NCI-H526 treated with DMSO at 0.1 percent for 48 hours (cell line): ENCODE data around the gene KCNC4.
A peak's percentile ranks its signal among the peaks of the same experiment; 100 is the strongest.

ENCODE experiments used
- DNase-seq: peaks from one replicate; lab custom pipeline; 2025; lab: John Stamatoyannopoulos, UW

The KCNC4 gene

GRCh38 chr1:110209715-110210603, at the start of gene KCNC4:
Gene KCNC4 (plus strand): TSS chr1:110210314. CDS start chr1:110211500, 1,186 bp downstream.
- DNase-seq: peak; percentile 84

DNA sequence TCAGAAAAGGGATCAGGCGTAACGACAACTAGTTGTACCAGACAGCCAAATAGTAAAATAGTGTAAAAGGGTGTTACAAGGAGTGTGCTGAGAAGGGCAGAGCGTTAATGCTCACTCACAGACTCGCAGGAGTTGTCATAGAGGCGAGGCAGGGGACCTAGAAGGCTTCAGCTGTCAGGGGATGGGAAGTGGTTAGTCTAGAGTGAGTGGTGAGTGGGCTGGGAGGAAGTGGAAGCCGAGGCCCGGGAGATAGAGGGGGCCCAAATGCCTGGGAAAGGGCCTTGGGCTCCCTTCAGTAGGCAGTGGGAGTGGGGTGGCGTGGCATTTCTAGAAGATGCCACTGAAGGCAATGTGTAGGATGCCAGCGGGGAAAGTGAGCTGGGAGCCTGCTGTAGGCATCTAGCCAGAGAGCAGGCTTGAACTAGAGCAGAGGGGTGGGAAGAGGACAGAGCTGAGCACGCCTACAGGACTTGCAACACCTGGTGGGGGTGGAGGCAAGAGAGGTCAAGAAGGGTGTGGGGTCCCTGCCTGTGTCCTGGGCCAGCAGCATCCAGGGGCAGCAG, 49.5 kb upstream of the KCNC4 start:
- no peak for DNase-seq

DNA sequence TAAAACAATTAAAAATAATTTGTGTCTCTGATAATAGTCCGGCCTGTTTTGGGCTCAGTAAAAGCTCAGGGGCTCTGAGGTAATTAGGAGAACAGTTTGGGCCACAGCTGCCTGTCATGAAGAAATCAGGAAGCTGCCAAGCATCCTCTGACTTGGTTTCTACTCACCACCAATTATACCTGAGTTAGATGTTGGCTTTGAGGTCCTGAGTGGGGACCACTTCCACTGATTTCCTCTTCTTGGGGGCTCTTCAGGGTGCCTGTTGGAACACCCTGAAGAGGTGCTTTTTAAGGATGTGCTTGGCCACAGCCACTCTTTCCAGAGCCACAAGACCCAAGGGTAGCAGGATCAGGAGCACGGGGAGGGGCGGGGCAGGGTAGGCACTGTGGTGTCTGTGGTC, 48.9 kb upstream of the KCNC4 start:
- DNase-seq: no peak

GRCh38 chr1:110161849-110162248, 48.3 kb upstream of the KCNC4 start:
- no peak for DNase-seq

DNA sequence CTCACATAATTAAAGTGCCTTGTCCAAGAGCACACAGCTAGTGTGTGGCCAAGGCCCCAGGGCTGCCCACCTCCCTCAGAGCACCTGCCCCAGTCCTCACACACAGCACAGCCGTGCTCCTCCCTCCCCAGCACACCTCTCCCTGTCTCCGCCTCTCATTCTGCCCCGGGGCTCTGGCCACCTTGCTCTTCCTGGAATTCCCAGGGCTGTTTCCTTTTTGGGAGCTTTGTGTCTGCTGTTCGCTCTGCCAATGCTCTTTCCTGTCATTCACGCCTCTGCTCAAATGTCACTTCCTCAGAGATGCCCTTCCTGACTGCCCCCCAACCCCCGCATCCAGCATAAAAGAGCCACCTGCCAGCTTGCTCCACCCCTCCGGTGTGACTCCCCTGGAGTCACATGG, 46.5 kb upstream of the KCNC4 start:
- no peak for DNase-seq

DNA sequence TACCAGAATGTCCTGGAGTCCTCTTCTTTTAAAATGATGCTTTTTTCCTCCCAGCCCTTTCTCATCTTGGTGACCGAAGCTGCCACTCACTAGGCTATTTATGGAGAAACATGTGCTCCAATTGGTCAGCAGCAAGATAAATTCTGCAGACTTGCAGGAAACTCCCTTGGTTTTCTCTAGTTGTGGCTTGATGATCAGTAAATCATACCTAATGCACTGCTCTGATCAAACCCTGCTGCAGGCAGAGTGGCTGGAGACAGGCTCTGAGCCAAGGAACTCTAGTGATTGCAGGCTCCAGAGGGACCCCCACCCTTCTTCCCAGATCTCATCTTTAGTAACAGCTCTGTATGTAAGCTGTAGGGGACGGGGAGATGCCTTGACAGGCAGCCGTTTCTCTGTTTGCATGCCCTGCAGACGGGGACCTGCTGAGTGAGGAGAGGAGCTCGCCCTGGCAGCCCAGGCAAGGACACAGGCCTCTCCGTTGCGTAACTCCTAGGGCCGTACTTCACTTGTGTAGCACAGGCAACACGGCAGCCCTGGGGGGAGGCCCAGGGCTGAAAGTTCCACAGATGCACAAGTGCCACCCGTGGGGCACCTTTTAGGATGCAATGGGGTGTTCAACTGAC, 45.3 kb upstream of the KCNC4 start:
- no peak for DNase-seq

DNA sequence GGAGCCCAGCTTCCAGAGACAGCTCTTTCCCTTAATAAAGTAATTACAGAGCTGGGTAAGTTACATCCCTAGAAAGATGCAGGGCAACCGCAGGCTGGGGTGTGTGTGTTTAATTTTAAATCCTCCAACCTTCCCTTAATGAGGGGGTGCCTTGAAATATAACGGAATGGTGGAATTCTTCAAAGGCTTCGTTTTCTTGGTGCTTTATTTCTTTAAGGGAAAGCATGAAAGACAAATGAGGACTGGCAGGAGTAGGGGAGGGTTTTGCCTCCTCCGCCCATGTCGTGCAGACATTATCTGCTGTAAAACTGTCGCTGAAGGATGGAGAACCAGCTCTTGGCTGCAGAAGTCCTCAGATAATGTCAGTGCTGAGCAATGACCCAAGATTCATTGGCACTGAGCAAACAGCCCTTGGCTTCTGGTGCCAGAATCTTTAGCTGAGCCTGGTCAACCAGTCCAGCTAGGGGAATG, 44.3 kb upstream of the KCNC4 start:
- DNase-seq: no peak

DNA sequence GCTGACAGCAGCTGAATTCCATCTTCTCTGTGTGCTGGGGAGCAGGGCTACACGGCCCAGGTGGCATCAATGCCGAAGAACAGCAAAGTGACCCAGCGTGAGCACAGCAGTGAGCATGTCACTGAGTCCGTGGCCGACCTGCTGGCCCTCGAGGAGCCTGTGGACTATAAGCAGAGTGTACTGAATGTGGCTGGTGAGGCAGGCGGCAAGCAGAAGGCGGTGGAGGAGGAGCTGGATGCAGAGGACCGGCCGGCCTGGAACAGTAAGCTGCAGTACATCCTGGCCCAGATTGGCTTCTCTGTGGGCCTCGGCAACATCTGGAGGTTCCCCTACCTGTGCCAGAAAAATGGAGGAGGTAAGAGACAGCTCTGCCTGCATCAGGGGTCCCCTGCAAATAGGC, 43.3 kb upstream of the KCNC4 start:
- DNase-seq: no peak

DNA sequence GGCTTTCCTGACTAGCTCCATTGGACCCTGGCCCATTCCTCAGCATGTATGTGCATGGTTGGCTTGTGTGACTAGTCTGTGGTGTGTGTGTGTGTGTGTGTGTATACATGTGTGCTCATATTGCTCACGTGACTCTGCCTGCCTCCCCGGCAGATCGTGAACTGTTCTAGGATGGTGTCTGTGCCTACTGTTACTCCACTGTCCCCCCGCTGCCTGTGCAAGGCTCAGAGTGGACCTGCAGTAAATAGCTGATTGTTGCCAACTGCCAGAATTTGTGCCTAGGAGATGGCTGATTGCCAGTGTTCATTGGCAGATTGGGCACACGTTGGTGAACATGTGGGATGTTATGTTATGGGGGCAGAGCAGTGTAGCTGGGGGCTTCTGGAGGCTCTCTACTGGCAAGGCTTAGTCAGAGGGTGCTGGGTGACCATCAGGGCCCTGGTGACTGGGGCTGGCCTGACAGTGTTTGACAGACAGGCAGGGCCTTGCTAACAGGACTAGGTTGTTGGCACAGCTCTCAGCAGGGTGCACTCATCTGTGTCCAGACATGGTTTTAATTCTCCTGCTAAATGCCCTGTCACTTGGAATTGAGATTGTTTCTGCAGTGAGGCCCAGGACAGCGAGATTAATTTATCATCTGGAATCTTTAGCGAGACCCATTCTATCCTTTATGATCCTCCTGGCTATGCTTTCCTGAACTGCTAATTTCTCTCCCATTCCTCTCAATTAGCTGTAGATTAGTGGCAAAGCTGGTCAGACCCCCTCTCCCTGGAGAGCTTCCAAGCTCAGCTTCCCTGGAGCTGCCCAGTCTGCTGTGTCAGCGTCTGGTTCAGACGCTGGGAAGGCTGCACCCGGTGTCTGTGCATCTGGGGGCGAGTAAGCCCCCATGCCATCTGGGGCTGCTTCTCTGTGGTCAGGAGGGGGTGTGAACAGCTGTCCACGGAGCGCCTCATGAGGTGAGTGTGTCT, 39.1 kb upstream of the KCNC4 start:
- DNase-seq: no peak

- no peak for DNase-seq
These were observed 38.1 kb upstream of the KCNC4 start for GRCh38 chr1:110172001-110172400.

- DNase-seq: no peak
These were observed 36.5 kb upstream of the KCNC4 start for GRCh38 chr1:110173466-110174105.

DNA sequence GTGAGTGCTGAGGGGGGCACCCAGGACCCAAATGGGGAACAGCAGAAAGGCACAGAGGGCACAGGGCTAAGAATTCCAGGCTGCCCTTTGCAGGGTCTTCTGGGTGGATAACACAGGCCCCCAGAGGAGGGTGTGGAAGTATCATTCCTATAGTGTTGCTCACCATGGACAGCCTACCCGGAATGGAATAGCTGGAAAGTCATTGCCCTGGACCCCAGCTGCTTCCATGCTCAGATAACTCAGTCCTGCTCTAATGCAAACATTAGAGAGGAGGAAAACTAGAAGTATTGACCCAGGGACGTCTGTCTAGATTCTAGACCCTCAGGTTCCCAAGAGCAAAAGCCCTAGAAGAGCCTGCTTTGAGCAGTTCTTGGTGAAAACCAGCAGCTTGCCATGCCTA, 35.2 kb upstream of the KCNC4 start:
- no peak for DNase-seq

DNA sequence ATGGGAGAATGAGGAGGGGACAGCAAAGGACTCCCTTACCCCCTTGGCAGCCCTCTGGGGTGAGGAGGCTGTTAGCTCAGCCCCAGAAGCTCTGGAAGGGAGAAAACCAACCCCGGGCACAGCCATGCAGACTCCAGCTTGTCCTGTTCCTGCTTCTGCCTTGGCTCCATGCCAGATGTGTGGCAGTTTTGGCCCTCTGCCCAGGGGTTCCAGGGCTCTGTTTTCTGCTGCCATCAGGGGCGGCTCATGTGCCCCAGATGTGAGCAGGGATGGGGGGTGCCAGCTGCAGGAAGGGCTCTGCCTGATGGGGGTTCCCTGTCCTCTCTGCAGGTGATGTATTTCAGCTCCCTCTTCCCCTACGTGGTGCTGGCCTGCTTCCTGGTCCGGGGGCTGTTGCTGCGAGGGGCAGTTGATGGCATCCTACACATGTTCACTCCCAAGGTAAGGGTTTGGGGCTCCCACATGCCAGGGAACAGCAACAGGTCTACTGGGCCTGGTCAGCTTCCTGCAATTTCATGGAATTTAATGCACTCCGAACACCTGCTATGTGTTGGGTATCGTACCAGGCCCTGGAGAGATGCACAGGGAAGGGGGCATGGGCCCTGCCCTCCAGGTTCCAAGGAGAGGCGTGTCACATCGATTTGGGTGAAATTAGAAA, 33.7 kb upstream of the KCNC4 start:
- no peak for DNase-seq

GRCh38 chr1:110177775-110178174, 32.3 kb upstream of the KCNC4 start:
- DNase-seq: no peak

GRCh38 chr1:110183642-110184167, 26.4 kb upstream of the KCNC4 start:
- DNase-seq: no peak

GRCh38 chr1:110184446-110184845, 25.7 kb upstream of the KCNC4 start:
- no peak for DNase-seq

DNA sequence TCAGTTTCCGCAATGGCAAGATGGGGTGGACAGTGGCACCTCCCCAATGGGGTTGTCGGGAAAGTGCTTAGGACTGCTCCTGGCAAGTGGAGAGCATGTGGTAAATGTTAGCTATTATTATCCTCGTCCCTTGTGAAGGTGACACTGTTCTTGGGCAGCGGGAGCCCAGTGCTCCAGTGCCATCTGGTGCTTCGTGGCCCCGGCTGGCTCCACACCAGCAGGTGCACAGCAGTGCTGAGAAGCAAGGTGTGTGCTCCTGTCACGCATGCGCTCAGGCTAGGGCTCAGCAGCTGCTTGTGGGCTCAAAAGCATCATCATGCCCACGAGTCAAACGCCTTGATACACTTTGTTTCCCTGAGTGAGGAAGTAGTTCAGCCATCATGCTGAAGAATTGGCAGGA, 24.9 kb upstream of the KCNC4 start:
- no peak for DNase-seq

- no peak for DNase-seq
These were observed 23.6 kb upstream of the KCNC4 start for GRCh38 chr1:110186558-110186957.

DNA sequence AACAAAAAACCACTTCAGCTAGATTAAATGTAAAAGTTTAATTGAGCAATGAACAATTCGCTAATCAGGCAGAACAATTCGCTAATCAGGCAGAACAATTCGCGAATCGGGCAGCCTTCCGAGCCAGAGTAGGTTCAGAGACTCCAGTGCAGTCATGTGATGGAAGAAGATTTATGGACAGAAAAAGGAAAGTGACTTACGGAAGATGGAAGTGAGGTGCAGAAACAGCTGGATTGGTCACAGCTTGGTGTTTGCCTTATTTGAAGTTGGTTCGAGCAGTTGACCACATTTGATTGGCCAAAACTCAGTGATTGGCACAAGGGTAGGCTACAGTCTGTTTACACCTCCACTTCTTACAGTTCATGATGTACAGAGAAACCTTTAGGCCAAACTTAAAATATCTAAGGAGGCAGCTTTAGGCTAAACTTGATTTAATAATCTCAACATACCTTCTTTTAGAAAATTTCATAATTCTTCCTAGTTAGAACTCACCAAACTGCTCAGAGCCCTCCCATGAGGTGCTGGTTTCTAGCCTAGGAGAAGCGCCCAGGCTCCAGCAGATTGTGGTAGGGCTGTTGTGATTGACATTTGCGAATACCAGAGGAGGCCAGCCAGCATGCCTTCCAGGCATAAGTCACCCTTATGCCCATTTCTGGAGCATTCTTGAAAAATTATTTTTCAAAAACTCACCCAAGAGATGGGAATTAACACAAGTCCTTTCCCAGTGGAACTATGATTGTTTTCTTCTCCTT, 22.8 kb upstream of the KCNC4 start:
- DNase-seq: no peak
